ENCODE results near the gene VASN.
"Not testable (repeated sequence)": the region's sequence is repeated elsewhere in the genome, so short reads cannot be mapped to it uniquely, and the experiment has no call there.

VASN gene

GRCh38 chr16:4392382-4393239, 21.0 kb downstream of the VASN start:
- intact Hi-C loops (cut with DNase I): no loop called here
- peak in 1 of 10 donors; percentile 75 for DNase-seq

DNA sequence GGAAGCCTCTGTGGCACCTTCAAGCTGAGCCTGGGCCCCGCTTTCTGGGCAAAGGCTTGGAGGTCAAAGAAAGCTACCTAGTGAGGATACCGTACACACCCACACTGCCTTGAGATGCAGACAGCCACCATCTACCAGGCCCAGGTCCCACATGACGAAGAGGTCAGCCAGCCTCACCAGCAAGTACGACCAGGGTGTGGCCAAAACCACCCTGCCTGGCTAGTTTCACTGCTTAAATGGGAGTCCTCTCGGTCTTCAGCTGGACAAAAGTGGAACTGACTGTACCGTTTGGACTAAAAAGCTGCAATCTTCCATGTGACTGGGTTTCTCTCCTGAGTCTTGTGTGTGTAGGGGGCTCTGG, 21.6 kb downstream of the VASN start:
- no peak for DNase-seq
- intact Hi-C loops (cut with DNase I): no loop called here

GRCh38 chr16:4393850-4394249, 22.2 kb downstream of the VASN start:
- DNase-seq; intact Hi-C loops (cut with DNase I): not testable (repeated sequence)

GRCh38 chr16:4395055-4395726, 23.5 kb downstream of the VASN start:
- no peak for DNase-seq
- intact Hi-C loops (cut with DNase I): no loop called here

GRCh38 chr16:4399001-4399730, 27.5 kb downstream of the VASN start:
- intact Hi-C loops (cut with DNase I): no loop called here
- DNase-seq: no peak

GRCh38 chr16:4401094-4401501, 29.4 kb downstream of the VASN start:
- intact Hi-C loops (cut with DNase I): loop anchor here (5.0 kb wide), 1 partner anchor 129 kb away; the partner anchor contains the start of gene TFAP4
- DNase-seq: no peak

DNA sequence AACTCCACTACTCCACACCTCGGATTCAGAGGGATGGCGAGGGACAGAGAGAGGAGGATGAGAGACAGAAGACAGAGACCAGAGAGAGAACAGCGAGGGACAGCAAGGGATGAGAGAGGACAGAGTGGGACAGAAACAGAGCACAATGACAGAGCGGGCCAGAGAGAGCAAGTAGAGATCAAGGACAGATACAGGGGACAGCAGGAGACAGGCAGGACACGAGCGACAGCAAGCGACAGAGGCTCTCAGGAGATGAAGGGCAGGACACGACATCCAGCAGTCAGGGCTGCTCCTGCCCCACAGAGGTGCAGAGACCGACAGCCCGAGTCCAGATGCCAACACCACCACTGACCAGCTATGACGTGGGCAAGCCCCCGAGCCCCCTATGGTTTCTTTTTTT, 29.9 kb downstream of the VASN start:
- no peak for DNase-seq
- intact Hi-C loops (cut with DNase I): loop anchor here (5.0 kb wide), 1 partner anchor 129 kb away; the partner anchor contains the start of gene TFAP4

- DNase-seq: peak; percentile 76 to 98 (median 89)
- intact Hi-C loops (cut with DNase I): loop anchor here (1.0 to 5.0 kb wide), 2 partner anchors 43 to 130 kb away; partner anchors contain the start of gene TFAP4
These were observed 30.9 kb downstream of the VASN start for GRCh38 chr16:4402439-4403132.

GRCh38 chr16:4403133-4403949, 31.7 kb downstream of the VASN start:
- intact Hi-C loops (cut with DNase I): loop anchor here (5.0 kb wide), 1 partner anchor 131 kb away; the partner anchor contains the start of gene TFAP4
- DNase-seq: no peak

- intact Hi-C loops (cut with DNase I): loop anchor here (5.0 kb wide), 1 partner anchor 132 kb away; the partner anchor contains the start of gene TFAP4
- peak in 8 of 10 donors; percentile 36 to 94 (median 58) for DNase-seq
These were observed 32.8 kb downstream of the VASN start for GRCh38 chr16:4404247-4404966.

DNA sequence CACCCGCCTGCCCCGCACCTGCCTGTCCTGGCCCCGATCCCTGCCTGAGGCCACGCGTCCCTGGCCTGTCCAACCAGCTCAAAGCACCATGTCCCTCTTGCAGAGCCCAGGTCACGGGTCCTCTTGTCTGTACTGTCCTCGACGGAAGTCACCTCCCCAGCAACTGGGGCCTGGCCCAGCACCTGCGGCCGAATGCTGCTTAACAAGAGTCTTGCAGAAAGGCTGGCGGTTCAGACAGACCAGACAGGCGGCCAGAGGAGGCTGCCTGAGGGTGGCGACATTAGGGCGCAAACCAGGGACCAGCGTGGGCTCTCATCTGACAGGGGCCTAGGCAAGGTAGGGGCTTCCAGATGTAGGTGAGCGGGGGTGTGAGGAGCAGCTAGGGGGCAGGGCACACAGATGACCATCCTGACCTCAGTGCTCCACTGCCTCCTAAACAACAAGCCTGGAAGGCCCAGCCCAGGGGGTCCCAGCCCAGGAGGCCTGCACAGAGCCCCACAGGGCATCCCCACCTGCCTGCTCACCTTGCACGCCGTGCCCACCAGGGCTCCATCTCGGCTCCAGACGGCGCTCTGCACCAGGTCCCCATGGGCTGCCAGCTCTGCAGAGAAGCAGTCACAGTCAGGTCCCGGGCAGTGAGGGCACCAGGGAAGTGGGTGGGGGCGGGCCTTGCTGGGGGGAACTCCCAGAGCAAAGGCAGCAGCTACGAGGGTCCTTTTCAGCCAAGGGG, 33.5 kb downstream of the VASN start:
- DNase-seq: no peak
- intact Hi-C loops (cut with DNase I): loop anchor here (5.0 kb wide), 1 partner anchor 133 kb away; the partner anchor contains the start of gene TFAP4

DNA sequence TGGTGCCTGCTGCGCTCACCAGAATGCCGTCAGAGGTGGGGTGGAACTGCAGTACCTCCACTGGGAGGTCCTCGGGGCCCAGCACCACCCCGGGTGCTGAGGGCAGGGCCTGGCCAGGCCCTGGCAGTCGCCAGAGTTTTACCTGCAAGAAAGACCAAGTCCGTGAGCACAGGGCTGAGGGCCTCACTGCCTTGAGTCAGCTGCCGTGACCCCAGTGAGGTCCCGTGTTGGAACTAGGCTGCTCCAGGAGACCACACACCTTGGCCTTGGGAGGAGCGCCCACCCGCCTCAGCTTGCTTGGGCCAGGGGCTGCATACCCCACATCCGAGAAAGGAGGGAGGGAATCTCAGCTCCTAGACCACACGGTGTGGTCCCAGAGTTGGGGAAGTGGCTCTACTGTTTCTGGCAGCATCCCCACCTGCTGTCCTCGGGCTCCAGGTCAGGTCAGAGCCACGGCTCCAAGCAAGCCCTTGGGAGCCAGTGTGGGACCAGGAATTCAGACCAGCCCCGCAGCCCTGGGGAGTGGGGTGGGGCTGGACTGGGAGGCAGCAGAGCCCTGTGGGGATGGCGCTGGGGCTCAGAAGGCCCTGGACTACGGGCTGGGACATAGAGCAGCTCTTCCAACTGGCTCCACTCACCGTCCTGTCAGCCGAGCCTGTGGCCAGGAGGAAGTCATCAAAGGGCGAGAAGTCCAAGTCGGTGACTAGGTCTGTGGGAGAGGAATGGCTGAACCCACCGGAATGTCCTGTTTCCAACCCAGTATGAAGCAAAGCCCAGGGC, 36.1 kb downstream of the VASN start:
- intact Hi-C loops (cut with DNase I): no loop called here

DNA sequence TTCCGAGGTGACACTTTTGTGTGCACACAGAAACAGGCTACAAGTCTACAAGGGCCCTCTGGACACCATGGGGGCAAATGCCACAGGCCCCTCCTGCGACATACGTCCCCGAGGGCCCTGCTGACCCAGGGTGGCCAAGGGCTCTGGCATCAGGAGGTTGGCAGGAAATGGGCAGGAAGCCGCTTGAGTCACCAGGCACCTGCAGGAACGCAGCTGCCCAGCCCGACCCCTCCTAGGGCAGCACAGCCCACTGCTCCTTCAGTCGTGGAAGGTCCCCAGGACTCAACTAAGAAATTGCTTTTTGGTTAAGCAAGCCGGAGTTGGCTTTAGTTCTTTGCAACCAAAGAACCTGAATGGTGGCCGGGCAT, 36.7 kb downstream of the VASN start:
- intact Hi-C loops (cut with DNase I): no loop called here
- no peak for DNase-seq

More for the DNA sequence above, 36.1 kb downstream of the VASN start:
- no peak for DNase-seq

GRCh38 chr16:4409081-4409932, 37.7 kb downstream of the VASN start:
- peak in 2 of 10 donors; percentile 41 to 91 for DNase-seq
- intact Hi-C loops (cut with DNase I): no loop called here

GRCh38 chr16:4410335-4411075, 38.9 kb downstream of the VASN start:
- peak in 7 of 10 donors; percentile 46 to 95 (median 76) for DNase-seq
- intact Hi-C loops (cut with DNase I): no loop called here
